GM18498 (cell line): ENCODE data around the gene PHKG2.
A peak's percentile ranks its signal among the peaks of the same experiment; 100 is the strongest.

Experiments
- ATAC-seq: cut with Tn5 transposase; IDR thresholded peaks from one replicate; pipeline ENCODE4 v1.9.1; 2021; ENCODE audit warnings: mild to moderate bottlenecking, moderate library complexity; ENCODE audit not compliant: unreplicated experiment

The PHKG2 gene

DNA sequence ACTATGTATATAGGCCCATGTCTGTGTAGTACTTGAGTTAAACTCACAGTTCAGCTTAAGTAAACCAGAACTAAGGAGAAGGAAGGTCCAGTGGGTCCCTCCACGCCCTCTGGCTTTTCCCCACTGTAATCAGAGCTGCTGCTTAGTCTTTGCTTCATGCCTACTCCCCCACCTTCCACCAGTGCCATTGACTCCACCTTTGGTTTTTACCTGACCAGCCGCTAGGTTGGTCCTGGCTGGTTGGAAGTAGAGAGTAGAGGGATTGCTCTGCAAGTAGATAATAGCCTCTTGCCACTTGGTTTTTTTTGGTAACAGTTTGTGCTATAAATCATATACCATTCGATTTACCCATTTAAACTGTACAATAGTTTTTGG lies 22.8 kb upstream of the PHKG2 start:
- ATAC-seq: no peak

DNA sequence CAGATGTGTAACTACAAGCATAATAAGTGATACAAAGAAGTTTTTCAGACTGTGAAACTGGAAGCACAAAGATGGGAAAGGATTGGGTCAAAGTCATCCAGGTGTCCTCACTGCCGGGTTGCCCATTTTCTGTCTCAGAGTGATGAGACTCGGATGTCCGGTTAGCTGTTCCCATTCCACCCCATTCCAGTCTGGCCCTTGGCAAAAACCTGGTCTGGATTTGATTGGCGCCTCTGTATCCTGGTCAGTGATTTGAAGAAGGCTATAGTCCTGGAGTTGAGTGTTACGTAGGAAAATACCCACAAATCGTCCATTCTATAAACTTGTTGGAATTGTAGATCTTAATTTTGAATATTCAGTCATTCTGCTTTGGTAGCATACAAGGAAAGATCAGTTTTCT lies 19.9 kb upstream of the PHKG2 start:
- ATAC-seq: no peak

DNA sequence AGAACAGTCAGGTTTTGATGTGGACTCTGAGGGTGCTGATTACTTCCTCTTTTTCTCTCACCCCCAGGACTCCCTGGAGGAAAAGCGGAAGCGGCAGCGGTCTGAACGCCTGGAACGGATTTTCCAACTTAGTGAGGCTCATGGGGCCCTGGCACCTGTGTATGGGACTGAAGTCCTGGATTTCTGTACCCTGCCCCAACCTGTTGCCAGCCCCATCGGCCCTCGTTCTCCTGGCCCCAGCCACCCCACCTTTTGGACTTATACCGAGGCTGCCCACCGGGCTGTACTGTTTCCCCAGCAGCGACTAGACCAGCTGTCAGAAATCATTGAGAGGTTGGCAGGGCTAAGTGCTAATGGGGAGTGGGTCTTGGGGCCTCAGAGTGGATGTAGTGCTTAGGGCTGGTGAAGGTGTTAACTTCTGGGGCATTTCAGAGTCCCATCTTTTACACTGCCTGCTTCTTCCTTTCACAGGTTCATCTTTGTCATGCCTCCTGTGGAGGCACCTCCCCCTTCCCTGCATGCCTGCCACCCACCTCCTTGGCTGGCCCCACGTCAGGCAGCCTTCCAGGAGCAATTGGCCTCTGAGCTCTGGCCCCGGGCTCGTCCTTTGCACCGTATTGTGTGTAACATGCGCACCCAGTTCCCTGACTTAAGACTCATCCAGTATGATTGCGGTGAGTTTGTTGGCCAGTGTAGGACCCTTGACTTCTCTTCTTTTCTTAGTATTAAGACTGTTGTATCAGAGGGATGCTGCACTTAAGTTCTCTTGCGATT lies 19.1 kb upstream of the PHKG2 start:
- no peak for ATAC-seq

DNA sequence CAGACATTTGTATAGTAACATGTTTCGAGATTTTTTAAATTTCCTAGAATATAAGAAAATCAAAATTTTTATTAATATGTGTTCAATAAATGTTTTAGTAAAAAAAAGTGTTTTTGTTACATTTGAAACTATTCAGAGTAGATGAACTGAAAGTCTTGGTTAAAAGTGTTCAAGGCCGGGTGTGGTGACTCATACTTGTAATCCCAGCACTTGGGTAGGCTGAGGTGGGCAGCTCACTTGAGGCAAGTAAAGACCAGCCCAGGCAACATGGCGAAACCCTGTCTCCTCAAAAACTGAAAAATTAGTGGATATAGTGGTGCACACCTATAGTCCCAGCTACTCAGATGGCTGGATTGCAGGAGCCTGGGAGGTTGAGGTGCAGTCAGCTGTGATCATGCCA lies 16.8 kb upstream of the PHKG2 start:
- ATAC-seq: no peak

DNA sequence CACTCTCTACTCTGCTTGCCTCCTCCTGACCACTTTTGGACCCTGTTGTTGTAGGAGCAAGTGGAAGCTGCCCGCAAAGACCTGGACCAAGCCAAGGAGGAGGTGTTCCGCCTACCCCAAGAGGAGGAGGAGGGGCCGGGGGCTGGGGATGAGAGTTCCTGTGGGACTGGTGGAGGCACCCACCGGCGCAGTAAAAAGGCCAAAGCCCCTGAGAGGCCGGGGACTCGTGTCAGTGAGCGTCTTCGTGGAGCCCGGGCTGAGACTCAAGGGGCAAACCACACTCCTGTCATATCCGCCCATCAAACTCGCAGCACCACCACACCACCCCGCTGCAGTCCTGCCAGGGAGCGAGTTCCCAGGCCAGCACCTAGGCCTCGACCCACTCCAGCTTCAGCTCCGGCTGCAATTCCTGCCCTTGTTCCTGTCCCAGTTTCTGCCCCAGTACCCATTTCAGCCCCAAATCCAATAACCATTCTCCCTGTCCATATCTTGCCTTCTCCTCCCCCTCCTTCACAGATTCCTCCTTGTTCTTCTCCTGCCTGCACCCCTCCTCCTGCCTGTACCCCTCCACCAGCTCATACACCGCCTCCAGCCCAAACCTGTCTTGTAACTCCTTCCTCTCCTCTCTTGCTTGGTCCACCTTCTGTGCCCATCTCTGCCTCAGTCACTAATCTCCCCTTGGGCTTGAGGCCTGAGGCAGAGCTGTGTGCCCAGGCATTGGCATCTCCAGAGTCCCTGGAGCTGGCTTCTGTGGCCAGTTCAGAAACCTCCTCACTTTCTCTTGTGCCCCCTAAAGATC lies 11.0 kb upstream of the PHKG2 start:
- ATAC-seq: no peak

DNA sequence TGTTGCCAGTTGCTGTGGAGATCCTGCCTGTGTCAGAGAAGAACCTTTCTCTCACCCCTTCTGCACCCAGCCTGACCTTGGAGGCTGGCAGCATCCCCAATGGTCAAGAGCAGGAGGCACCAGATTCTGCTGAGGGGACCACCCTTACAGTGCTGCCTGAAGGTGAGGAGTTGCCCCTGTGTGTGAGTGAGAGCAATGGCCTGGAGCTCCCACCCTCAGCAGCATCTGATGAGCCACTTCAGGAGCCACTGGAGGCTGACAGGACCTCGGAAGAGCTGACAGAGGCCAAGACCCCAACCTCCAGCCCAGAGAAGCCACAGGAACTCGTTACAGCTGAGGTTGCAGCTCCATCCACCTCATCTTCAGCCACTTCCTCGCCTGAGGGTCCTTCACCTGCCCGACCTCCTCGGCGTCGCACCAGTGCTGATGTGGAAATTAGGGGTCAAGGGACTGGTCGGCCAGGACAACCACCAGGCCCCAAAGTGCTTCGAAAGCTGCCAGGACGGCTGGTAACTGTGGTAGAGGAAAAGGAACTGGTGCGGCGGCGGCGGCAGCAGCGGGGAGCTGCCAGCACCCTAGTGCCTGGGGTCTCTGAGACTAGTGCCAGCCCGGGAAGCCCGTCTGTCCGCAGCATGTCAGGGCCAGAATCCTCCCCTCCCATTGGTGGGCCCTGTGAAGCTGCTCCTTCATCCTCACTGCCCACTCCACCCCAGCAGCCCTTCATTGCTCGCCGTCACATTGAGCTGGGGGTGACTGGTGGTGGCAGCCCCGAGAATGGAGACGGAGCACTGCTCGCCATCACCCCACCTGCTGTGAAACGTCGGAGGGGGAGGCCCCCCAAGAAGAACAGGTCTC lies 10.2 kb upstream of the PHKG2 start:
- no peak for ATAC-seq

DNA sequence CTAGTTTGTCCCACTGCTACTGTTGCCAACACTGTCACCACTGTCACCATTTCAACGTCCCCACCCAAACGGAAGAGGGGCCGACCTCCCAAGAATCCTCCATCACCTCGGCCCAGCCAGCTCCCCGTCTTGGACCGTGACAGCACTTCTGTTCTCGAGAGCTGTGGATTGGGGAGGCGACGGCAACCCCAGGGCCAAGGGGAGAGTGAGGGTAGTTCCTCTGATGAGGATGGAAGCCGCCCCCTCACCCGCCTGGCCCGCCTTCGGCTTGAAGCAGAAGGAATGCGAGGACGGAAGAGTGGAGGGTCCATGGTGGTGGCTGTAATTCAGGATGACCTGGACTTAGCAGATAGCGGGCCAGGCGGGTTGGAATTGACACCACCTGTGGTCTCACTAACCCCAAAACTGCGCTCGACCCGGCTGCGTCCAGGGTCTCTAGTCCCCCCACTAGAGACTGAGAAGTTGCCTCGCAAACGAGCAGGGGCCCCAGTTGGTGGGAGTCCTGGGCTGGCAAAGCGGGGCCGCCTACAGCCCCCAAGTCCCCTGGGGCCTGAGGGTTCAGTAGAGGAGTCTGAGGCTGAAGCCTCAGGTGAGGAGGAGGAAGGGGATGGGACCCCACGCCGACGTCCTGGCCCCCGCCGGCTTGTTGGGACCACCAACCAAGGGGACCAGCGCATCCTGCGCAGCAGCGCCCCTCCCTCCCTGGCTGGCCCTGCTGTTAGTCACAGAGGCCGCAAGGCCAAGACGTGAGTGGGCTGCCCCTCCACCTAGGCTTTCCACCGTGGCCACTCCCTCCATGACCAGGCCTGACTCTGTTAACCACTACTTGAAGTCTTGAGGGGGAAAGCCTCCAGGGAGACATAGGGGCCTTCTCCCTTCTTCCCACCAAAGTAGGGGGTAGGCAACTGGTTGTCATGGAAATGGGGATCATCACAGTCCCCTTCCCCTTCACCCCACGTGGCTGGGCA lies 9.0 kb upstream of the PHKG2 start:
- no peak for ATAC-seq

DNA sequence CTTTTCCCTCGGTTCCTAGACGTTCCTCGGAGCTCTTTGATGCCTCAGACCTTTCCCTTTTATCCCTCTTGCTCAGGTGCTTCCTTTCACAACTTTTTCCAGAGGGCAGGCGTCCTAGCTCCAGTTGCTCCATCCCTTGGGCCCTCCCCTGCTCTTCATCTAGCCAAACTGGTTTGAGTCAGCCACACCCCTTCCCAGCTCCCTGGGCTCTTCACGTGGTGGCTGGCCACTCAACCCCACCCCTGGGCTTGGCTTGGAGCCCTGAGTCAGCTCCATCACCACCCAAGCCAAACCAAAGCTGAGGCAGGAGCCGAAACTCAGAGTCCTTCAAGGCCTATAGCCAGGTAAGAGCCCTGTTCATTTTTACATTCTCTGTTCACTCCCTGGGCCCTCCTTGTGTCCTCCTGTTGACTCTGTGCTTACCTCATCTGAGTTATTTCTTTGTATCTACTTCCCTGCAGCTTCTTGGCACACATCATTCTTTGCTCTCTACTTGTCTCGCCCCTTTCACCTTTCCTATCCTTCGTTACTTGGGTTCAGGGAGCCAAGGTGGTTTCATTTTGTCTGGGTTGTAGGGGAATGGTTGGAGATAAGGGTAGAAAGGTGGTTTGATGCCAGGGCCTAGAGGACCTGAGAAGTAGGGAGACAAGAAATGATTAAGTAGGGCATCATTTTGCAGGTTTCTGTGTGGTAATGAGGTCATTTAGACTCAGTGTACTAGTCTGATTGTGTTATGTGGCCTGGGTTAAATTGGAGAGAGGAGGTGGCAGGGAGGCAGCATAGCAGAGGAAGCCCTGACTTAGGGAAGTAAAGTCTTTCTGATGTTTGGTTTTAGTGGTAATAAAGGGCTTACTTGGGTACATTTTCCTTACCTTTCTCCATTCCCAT lies 7.6 kb upstream of the PHKG2 start:
- no peak for ATAC-seq

DNA sequence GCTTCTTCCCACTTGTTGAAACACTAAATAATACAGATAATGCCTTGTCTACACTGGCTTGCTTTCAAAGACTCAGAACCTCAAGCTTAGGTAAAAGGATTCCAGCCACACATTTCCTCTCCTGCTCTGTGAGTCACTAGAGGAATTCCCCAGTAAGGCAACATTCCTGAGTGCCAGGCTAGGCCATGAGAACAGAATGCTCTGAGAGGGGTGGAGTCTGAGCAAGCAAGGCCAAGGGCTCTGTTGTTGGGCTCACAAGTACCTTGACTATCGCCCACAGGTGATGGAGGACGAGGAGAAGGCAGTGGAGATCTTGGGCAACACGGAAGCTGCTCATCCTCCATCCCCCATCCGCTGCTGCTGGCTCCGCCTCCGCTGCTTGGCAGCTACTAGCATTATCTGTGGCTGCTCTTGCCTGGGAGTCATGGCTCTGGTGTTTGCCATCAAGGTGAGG lies 6.7 kb upstream of the PHKG2 start:
- ATAC-seq: no peak

DNA sequence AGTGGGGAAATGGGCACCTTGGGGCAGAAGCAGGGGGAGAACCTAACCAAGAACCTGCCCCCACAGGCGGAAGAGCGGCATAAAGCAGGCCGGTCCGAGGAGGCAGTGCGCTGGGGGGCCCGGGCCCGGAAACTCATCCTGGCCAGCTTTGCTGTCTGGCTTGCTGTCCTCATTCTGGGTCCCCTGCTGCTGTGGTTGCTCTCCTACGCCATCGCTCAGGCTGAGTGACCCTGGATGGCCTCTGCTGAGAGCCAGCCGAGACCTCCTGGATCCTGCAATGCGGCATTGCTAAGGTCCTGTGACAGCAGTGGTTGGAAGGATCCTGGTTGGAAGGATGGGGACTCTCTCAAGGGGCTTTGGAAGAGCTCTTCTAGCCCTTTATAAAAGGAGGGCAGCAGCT lies 4.5 kb upstream of the PHKG2 start:
- ATAC-seq: no peak

DNA sequence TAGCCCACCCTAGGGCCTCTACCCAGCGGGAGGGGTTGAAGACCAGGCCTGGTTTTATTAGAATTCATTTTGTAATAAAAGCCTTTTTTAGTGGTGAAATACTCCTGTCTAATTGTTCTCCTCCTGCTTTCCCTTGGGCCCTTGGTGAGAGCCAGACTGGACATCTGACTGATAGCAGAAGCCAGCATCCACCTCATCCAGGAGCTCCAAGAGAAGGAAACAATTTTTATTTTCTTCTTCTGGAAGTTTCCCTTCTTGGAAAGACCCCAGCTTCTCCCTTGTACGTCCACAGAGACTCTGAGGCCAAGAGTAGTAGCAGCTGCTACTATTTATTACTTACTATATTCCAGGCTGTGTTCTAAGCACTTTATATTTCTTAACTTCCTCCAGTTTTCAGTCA lies 4.0 kb upstream of the PHKG2 start:
- ATAC-seq: no peak

DNA sequence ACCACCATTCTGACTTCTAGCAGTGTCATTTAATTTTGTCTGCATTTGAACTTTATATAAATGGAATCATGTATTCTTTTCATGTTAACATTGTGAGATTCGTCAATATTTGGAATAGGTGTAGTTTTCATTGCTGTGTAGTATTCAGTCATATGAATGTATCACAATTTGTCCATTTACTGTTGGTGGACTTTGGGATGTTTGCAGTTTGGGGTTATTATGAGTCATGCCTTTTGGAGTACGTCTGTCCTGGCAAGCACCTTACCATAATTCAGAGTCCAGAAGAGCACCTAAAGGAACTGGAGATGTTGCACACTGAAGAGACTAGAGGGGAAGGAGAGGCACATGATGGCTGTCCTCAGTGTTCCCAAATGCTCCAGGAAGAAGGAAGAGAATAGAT lies 3.1 kb upstream of the PHKG2 start:
- ATAC-seq: no peak

DNA sequence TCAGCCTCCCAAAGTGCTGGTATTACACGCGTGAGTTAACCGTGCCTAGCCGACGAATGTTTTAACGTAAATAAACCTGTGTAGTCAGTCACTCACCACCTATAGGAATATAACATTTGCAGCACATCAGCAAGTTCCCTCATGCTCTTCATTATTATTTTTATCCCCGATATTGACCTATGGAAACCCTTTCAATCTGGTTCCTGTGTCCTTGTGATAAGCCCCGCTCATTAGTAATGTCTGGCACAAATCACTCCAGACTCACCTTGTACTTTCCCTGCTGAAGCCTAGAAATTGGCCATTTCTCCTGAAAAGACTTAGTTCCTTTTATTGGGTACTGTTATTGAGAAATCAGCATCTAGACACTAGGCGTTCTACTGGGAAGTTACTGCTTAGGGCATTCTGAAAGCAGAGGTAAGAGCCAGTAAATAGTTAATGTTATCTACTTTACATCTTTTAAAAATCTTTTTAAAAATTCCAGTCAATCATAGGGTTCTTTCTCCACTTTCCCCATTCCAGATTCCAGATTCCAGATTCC lies 1.5 kb upstream of the PHKG2 start:
- ATAC-seq: no peak

DNA sequence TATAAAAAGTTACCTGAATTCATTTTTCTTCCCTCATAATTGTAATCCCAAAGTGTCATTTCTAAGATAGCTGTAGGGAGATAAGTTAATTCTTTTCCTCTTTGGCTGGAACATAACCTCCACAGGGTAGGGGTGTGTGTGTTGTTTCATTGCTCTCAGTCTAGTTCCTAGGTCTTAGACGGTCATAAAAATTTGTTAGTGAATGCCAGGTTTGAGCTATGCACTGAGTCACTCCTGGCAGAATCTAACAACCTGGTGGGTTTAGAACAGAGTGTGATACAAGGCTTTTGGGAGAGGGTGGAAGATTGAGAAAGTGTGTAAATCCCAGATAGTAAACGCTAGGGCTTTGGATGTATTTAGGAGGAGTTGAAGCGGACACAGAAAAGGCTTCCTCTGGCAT lies 894 bp upstream of the PHKG2 start:
- ATAC-seq: no peak

DNA sequence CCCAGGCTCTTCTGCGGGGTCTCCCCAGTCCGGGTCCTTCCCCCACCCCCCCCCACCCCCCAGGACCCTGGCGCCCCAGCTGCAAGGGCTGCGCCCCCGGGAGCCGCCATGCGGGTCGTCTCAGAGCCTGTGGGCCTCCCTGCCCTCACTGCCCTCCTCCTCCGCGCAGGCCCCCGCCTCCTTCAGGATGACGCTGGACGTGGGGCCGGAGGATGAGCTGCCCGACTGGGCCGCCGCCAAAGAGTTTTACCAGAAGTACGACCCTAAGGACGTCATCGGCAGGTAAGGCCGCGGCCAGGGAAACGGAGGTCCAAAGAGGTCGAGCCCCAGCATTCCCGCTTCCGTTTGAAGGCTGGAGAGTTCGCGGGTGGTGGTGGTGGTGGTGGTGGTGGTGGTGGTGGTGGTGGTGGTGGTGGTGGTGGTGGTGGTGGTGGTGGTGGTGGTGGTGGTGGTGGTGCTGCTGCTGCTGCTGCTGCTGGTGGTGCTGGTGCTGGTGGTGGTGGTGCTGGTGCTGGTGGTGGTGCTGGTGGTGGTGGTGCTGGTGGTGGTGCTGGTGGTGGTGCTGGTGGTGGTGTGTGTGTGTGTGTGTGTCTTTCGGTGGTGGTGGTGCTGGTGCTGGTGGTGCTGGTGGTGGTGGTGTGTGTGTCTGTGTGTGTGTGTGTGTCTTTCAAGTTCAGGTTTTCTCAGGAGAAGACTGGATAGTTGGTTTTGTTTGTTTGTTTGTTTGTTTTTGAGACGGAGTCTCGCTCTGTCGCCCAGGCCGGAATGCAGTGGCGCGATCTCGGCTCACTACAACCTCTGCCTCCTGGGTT lies 615 bp downstream of the PHKG2 start:
- peak; percentile 27 for ATAC-seq

DNA sequence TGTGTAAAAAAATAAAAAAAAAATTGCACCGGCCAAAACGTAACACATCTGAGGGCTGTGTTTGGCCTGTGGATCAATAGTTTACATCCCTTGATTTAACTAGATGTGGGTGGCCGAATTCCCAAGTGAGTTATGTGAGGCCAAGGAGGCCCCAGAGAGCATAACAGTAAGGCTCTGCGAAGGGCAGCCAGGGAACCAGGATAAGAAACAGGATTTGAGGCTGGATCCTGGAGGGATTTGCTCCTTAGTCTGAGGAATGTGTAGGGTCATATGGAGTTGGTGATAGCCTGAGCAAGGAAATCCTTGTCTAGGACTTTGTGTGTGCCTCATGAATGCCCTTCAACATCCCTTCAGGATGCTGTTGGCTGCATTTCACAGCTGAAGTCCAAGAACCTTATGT lies 2.0 kb downstream of the PHKG2 start:
- ATAC-seq: no peak

DNA sequence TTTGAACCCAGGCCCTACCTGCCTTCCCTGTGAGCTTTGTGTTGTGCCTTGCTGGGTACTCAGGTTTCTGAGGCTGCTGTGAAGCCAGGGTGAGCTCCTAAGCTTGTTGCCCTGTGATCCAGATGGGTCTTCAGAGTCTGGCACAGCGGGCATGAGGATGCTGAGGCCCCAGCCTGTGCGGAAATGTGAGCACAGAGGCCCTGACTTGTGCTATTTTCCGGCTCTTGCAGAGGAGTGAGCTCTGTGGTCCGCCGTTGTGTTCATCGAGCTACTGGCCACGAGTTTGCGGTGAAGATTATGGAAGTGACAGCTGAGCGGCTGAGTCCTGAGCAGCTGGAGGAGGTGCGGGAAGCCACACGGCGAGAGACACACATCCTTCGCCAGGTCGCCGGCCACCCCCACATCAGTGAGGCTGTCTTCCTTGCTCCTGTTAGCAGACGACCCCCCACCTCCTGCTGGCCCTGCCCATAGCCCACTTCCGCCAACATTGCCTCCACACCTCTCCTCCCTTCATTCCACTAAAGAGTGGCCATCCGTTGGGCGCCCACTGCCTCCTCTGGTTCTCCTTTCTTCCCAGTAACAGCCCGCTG lies 2.7 kb downstream of the PHKG2 start:
- ATAC-seq: no peak

DNA sequence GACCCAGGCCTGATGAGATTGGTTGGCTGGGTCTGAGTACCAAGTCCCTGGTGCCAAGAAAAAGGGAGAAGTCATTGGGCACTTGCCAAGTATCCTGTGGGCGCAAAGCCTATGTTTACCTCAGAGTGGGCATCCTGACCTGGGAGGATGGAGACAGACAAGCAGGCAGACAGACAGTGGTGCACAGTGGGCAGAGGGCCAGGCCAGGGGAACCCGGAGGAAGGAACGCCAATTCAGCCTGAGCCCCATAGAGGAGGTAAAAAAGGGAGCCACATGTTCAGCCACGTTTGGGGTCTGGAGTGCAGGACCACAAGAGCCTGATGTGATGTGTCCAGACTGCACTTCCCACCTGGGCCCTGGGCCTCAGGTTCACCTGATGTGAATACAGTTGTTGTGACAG lies 5.4 kb downstream of the PHKG2 start:
- ATAC-seq: no peak
